ENCODE data around the gene ITGAD. TPM values are rescaled to one million over a fixed set of nuclear protein-coding genes. Genes with fewer than 3 reads are reported as not detected.
"Not testable (repeated sequence)": the region's sequence is repeated elsewhere in the genome, so short reads cannot be mapped to it uniquely, and the experiment has no call there.

Gene ITGAD
- total RNA-seq, 1 donor from 2014 or later = 0.39 TPM

DNA sequence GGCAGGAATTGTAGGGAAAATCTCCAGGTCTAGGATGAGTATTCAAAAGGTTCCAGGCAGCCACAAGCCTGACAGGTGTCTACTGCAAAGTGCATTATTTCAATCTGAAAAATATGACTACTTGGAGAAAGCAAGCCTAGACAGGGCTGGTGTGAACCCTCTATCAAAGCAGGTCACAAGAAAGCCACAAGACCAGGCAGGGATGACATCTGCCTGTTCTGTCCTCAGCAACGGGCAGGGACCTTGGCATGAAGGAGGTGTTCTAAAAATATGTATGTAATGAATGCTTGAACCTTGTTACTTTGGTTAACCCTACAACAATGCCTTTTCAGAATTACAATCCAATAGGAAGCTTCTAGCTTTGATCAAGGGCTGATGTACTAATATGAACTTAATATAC, 36.2 kb downstream of the ITGAD start:
- DNase-seq (ENCODE audit: low spot score) = no peak

DNA sequence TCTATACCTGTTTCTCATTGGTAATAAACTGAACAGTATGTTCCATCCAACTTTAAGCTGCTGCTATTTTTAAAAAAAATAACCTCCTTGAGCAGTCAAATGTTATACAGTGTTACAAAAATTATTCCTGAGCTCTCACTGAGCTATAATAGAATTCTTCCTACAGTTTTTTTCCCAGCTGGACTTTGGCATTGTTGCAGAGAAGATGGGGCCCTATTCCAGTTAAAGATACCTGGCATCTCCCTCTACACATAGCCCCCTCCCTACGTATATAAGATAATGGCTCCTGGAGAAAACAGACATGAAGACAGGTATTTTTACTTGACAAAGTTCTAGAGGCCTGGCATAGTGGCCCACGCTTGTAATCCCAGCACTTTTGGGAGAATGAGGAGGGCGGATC, 36.7 kb downstream of the ITGAD start:
- no peak for DNase-seq (ENCODE audit: low spot score)

DNA sequence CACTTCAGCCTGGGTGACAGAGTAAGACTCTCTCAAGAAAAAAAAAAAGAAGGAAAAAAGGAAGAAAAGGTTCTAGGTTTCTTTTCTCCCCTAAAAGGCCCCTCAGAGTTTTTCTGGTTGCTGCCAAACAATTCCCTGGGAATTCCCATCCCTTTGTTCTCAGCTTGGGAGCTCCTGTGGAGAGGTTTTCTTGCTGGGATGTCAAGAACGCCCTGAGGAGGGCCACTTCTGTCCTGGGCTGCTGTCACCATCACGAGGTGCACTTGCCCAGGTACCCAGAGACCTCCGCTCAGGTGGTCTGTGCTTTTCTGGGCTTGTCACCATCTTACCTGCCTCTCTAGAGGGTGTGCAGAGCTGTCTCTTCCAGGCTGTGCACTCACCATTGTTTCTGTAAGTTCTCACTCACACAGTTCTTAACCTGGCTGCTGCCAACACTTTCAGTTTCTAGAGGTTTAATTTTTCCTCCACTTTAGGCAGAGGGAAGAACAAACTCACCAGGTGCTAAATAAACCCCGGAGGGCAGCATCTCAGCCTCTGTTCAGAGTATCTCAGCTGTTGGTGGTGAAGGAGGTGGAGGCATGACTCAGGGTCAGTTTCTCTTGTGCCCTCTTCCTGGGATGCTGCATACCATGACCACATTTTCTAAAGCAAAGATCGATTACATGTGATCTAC, 37.4 kb downstream of the ITGAD start:
- DNase-seq (ENCODE audit: low spot score) = no peak

DNA sequence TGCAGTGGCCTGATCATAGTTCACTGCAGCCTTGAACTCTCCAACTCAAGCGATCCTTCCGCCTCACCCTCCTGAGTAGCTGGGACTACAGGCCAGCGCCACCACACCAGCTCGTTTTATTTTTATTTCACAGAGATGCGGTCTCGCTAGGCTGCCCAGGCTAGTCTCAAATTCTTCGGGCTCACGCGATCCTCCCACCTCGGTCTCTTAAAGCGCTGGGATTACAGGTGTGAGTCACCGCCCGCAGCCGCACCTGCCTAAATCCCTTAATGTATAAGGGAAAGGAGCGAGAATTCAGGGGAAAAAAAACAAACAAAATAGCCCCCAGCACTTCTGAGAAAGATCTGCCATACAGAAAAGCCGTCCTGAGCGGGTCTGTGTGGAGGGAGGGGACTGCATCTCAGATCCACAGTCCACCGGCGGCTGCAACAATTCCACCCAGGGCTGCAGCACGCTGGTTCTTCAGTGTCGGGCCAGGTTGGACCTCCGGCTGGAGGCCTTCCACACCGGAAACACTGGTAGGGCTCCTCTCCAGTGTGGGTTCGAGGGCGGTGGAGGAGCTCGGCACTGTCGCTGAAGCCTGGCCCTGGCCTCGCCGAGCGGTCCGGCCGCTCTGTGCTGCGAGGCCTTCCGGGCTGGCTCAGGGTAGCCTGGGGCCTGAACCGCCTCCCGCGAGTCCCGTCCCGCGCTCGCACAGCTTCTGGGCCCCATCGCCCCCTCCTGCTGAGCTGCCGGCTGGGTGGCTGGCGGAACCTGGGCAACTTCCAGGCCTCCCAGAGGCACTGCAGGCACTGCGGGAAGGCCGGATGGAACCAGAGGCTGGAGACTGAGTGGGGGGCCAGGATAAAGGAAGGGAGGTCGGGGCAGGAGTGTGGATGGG, 42.4 kb downstream of the ITGAD start:
- DNase-seq (ENCODE audit: low spot score) = no peak

DNA sequence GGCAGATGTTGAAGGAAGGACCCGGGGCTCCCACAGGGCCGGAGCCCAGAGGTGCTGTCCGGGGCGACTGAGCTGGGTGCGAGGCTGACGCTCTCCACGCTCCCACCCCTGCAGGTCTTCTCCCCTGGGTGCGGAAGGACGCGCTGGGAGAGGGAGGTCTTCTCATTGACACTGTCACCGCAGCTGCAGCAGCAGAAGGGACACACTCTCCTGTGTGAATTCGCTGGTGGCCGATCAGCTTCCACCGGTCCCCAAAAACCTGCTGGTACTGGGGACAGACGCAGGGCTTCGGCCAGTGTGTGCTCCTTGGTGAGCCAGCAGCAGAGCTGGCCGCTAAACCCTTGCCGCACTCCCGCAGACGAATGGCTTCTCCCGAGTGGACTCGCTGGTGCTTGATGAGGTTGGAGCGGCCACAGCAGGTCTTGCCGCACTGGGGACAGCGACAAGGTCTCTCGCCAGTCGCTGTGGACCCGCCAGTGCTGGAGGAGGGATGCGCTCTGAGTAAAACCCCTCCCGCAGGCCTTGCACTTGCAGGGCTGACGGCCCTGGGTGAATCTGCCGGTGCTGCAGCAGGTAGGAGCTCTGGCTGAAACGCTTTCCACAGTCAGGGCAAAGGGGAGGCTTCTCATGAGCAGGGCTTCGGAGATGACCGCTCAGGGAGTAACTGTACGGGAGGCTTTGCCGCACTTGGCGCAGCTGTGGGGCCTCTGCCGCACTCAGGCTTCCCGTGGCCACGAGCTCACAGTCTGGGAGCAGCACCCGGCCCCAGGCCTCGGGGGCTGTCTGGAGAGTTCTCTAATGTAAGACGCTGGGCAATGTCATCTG, 43.3 kb downstream of the ITGAD start:
- no peak for DNase-seq (ENCODE audit: low spot score)

DNA sequence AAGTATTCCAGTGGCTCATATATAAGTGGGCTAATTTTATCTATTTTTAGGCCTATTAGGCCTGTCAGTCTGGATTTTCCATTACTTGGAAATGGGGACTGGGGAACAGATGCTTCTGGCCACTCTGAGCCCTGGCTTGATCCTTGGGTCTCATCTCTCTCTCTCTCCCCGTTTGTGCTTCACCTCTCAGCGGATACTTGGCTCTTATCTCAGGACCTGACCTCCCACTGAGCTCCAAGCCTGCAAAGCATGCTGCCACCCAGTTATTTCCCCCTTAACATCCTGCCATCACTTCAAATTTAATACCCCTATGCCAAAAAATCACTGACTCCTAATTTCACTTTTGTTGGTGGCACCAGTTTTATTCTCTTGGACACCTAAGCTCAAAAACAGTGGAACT, 45.3 kb downstream of the ITGAD start:
- DNase-seq (ENCODE audit: low spot score) = no peak

DNA sequence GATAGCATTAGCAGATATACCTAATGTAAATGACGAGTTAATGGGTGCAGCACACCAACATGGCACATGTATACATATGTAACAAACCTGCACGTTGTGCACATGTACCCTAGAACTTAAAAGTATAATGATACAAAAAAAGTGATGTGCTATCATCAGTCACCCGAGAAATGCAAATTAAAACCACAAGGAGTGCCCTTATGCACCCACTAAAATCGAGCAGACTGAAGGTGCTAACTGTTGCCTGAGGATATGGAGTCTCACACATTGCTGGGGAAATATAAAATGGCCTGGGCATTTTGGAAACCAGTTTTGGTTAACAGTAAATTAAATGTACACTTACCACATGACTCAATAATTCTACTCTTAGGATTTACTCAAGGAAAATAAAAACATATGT, 45.9 kb downstream of the ITGAD start:
- DNase-seq (ENCODE audit: low spot score) = not testable (repeated sequence)

DNA sequence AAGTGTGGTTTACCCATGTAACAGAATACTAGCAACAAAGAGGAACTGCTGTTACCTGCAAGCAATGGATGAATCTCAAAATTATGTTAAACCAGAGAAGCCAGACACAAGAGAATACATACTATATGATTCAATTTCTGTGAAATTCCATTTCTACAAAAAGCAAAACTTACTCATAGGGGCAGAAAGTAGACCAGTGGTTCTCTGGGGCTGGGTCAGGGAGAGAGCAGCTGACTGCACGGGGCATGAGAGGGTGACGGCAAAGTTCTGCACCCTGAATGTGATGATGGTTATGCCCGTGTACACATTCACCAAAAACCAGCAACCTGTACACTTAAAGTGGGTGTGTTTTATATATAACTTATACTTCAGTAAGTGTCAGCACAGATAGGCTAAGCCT, 46.4 kb downstream of the ITGAD start:
- no peak for DNase-seq (ENCODE audit: low spot score)

DNA sequence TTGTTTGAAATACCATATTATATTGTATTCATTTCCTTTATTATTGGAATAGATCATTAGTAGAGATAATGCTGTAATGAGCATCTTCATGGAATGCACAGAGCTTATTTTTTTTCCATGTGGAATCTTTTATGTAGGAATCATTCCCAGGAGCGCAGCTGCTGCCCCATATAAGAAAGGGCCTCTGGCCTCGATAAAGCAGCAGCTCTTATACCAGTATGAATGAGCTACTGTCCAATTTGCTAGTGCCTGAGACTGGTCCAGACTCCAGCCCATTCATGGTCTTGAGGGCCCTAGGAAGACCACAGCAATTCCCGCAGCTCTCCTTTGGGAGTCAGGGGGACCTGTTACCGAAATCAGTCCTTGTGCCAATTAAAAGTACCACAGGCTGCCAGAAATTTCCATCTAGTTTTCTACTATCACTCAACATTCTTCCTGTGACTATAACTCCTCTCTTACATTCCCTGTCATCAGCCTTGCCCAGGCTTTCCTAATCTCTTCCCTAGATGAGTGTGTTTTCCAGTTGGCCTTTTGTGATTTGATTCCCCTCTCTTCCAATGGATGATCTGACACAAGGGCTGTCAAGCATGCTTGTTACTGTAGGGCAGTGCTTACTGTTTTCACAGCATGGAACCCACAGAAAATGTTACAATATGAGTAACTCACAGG, 47.5 kb downstream of the ITGAD start:
- DNase-seq (ENCODE audit: low spot score) = no peak

DNA sequence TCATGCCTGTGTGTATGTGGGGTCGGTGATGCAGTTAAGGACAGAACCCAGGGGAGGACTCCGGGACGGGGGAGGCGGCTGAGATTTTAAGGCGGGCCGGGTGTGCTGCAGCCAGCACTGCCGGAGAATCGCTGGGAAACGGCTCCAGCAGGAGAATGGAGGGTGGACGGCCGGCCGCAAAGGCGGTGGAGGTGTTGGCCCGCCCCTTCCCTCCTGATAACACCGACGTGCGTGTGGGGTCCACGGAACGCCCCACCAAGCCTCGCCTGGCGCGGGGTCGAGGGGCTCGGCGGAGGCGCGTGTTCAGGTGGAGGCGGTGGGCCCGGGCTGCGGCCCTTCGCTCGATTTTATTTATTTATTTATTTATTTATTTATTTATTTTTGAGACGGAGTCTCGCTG, 48.8 kb downstream of the ITGAD start:
- DNase-seq (ENCODE audit: low spot score) = no peak

DNA sequence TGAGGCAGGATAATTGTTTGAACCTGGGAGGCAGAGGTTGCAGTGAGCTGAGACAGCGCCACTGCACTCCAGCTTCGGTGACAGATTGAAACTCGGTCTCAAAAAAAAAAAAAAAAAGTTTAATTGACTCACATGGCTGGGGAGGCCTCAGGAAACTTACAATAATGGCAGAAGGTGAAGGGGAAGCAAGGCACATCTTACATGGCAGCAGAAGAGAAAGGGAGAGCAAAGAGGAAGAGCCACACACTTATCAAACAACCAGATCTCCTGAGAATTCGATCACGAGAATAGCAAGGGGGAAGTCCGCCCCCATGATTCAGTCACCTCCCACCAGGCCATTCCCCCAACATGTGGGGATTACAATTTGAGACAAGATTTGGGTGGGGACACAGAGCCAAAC, 52.8 kb downstream of the ITGAD start:
- DNase-seq (ENCODE audit: low spot score) = not testable (repeated sequence)

DNA sequence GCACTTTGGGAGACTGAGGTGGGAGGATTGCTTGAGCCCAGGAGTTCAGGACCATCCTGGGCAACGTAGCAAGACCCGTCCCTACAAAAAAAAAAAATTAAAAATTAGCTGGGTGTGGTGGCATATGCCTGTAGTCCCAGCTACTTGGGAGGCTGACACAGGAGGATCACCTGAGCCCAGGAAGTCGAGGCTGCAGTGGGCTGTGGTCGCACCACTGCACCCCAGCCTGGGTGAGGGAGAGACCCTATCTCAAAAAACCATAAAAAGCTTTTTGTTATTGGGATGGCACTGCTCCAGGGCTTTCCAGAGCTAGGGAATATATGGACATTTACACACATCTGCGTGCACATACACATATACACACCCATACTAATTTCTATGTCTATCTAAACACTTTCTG, 58.1 kb downstream of the ITGAD start:
- no peak for DNase-seq (ENCODE audit: low spot score)

DNA sequence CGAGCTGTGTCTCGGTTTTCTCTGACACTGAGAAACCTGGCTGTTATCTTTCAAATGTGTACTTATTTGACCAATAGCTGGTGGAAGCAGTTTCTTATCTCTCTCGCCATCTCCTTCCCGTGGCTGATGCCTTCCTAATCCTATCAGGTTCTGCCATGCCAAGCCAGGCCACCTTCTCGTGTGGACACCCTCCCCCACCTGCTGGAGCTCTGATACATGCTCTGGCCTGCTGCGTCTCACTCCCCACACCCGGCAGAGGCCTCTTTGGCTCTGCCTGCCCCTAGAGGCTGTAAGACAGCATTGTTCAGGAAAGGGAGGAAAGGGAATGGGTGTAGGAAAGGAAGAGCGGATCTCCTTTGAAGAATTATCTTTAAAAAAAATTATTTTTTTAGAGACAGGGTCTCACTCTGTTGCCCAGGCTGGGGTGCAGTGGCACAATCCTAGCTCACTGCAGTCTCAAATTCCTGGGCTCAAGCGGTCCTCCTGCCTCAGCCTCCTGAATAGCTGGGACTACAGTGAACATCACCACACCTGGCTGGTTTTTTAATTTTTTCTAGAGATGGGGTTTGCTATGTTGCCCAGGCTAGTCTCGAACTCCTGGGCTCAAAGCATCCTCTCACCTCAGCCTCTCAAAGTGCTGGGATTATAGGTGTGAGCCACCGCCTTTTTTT, 58.7 kb downstream of the ITGAD start:
- no peak for DNase-seq (ENCODE audit: low spot score)

DNA sequence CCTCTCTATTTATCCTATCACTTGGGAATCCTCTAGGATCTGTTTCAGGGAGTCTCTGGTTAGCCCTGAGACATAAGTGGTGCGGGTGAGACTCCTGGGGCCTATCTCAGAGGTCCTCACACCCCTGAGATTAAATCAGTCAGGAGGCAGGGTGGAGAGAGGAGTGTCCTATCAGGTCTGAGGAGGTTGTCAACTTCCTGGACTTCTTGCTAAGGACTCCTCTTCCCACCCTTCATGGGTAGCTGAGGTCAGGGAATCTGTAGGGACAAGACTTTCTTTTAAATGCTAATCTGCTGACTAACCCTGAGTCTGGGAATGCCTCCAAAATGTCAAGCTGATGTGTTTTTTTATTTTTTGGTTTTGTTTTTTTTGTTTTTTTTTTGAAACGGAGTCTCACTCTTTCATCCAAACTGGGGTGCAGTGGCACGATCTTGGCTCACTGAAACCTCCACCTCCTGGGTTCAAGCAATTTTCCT, 59.5 kb downstream of the ITGAD start:
- no peak for DNase-seq (ENCODE audit: low spot score)

DNA sequence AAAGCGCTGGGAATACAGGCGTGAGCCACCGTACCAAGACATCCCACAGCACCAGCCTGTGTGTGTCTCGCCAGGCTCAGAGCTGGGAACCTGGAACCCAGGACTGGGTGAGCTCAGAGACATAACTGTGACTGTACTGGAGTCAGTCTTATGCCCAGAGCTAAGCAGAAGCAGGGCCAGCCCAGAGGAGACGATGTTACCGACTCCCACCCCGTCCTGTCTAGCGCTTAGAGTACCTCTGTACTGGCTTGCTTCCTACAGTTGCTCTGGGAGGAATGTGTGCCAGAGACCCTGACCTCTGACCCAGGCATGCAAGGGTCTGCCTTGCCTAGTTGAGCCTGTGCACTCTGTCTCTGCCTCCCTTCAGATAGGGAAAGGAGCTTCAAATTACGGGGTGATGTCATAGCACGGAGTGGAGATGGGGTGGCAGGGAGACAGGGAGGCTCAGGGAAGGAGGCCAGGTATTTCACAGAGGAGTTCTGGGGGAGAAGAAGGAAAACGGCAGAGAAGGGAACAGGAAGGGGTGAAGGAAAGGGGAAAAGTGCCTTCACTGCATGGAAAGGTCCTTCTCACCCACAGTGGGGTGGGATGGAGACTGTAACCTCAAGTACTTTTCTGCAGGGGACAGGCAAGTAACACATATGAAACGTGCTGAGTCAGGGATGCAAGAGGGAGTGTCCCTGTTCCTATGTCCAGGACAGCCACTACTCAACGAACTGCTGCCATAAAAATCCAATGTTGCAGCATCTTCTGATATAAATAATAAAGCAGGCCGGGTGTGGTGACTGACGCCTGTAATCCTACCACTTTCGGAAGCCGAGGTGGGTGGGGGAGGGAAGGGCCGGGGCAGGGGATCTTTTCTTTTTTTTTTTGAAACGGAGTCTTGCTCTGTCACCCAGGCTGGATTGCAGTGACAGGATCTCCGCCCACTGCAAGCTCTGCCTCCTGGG, 60.4 kb downstream of the ITGAD start:
- DNase-seq (ENCODE audit: low spot score) = no peak

DNA sequence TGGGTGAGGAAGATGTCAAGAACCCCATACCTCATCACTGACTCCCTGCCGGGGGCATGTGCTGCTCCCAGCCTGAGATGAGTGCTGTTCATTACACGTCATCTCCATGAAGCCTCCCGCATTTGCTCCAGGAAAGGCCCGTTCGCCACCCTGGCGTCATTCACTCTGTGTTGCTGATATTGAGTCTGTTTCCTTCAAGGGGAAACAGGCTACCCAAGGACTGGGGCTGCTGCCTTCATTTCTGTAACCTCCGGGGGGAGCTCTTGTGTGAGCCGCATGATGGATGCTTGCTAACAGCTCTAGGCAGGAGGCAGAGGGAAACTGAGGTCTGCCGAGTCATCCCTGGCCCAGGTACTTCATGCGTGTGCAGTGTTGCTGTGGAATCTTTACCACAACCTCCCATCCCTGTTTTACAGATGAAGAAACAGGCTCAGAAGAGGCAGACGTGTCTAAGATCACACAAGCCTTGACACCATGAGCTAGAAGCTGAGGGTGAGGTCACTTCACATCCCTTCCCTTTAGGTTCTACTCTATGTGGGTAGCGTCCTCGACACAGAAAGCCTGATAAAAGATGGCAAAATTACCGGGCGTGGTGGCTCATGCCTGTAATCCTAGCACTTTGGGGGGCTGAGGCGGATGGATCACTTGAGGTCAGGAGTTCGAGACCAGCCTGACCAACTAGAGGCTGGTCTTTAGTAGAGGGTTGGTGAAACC, 62.6 kb downstream of the ITGAD start:
- no peak for DNase-seq (ENCODE audit: low spot score)

DNA sequence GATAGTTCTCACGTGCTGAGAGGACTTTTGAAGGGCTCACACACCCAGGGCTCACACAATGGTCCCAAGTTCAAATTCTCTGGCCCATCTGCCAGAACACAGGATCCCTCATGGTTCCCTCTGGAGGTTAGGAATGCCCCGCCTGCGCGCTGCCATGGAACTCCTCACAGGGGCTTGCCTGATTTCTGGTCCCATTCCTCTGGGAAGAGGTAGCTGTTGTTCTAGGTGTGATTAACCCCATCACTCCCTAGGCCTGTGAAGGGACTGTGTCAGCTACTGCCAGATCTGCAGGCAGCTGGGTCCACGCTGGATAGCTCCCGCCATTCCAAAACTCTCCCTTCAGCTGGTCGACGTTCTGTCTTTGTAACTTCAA, 63.8 kb downstream of the ITGAD start:
- no peak for DNase-seq (ENCODE audit: low spot score)

DNA sequence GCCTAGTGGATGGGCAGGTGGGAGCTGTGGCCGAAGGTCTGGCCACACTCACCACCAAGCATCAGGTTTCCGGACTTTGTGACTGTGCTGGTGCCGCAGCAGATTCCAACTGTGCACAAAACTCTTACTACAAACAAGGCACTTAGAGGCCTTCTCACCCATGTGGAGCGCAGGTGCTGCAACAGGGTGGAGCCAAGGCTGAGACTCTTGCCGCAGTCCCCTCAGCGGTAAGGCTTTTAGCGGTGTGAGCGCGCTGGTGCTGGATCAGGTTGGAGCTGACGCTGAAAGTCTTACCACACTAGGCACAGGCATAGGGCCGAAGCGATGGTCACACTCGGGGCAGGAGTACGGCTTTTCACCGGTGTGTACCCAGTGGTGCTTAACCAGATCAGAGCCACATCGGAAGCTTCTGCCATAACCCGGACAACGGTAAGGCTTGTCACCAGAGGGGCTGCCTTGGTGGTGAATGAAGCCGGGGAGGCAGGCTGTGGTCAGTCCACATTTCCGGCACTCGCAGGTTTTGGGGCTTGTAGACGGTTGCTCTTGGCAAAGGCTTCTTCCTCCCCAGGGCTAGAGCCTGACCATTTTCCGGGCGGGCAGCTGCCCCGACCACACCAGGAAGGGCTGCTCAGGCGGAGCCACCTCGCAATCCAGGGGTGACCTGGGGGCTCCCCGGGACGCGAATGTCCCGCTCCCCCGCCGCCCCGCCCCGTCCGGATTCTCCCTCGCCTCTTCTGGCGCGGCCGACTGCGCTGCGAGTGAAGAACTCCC, 65.1 kb downstream of the ITGAD start:
- DNase-seq (ENCODE audit: low spot score) = no peak

All from mesenteric fat pad (tissue), 1 donor.